CD8-positive, alpha-beta memory T cell (primary cell): Measurements from ENCODE around the gene RABGAP1L. TPM values are rescaled to one million over a fixed set of nuclear protein-coding genes. Genes with fewer than 3 reads are reported as not detected.

Experiments used
- CTCF ChIA-PET: fragments of 350-600 bp; sonication (Branson Sonifier 250); formaldehyde crosslinking; loops from one replicate; lab custom pipeline; 2021; ENCODE audit warnings: antibody characterized with exemption; lab: Charles Lee
- POLR2A ChIA-PET: fragments of 350-600 bp; sonication (Branson Sonifier 250); formaldehyde crosslinking; loops from one replicate; lab custom pipeline; 2021; ENCODE audit warnings: antibody characterized with exemption; lab: Charles Lee
- DNase-seq, 5 donors: peaks; one replicate each; pipeline versions ENCODE4 v3.0.0 to v3.0.0-alpha.2; 2020 to 2022; ENCODE audit warnings: mixed read lengths in 1 of 5
- H3K27ac ChIP-seq: one replicate; pipeline ENCODE4 v1.7.0; 2013; ENCODE audit warnings: low read depth, mild to moderate bottlenecking, low read length, moderate library complexity
- H3K27me3 ChIP-seq: 2 replicates; pipeline ENCODE4 v1.7.0; 2013; ENCODE audit warnings: low read length, mild to moderate bottlenecking; ENCODE audit not compliant: insufficient read depth, poor library complexity, severe bottlenecking
- H3K36me3 ChIP-seq: 2 replicates; pipeline ENCODE4 v1.7.0; 2013; ENCODE audit warnings: mild to moderate bottlenecking, low read length, moderate library complexity; ENCODE audit not compliant: insufficient read depth
- H3K4me1 ChIP-seq: 2 replicates; pipeline ENCODE4 v1.7.0; 2013; ENCODE audit warnings: mild to moderate bottlenecking, low read length, moderate library complexity; ENCODE audit not compliant: insufficient read depth
- H3K4me3 ChIP-seq: 2 replicates; pipeline ENCODE4 v1.7.0; 2013; ENCODE audit warnings: mild to moderate bottlenecking, low read length
- H3K9me3 ChIP-seq: 2 replicates; pipeline ENCODE4 v1.7.0; 2013; ENCODE audit warnings: mild to moderate bottlenecking, low read length
- H3K27ac Mint-ChIP-seq, 8 donors: one replicate each; pipeline ENCODE4 v1.8.0; 2020 to 2021; ENCODE audit warnings: mixed read lengths in 8 of 8, mild to moderate bottlenecking in 6 of 8, inconsistent platforms in 3 of 8, moderate library complexity in 3 of 8
- H3K27me3 Mint-ChIP-seq, 2 donors: one replicate each; pipeline ENCODE4 v1.8.0; 2020 to 2021; ENCODE audit warnings: mixed read lengths in 2 of 2, mild to moderate bottlenecking in 1 of 2, moderate library complexity in 1 of 2
- H3K36me3 Mint-ChIP-seq, 3 donors: one replicate each; pipeline ENCODE4 v1.8.0; 2020 to 2021; ENCODE audit warnings: mixed read lengths in 3 of 3, inconsistent platforms in 1 of 3, mild to moderate bottlenecking in 1 of 3
- H3K4me1 Mint-ChIP-seq, 3 donors: one replicate each; pipeline ENCODE4 v1.8.0; 2020 to 2021; ENCODE audit warnings: mixed read lengths in 3 of 3, inconsistent platforms in 1 of 3, mild to moderate bottlenecking in 1 of 3
- H3K4me3 Mint-ChIP-seq, 7 donors: one replicate each; pipeline ENCODE4 v1.8.0; 2020 to 2021; ENCODE audit warnings: mixed read lengths in 7 of 7, mild to moderate bottlenecking in 6 of 7, moderate library complexity in 4 of 7, inconsistent platforms in 2 of 7
- H3K9me3 Mint-ChIP-seq, 5 donors: one replicate each; pipeline ENCODE4 v1.8.0; 2020 to 2022; ENCODE audit warnings: mixed read lengths in 5 of 5, mild to moderate bottlenecking in 3 of 5, moderate library complexity in 2 of 5, inconsistent platforms in 1 of 5
- polyA plus RNA-seq: library from polyadenylated mRNA; unstranded; fragments of 300-500 nt; fragmentation: Illumina TruSeq; gene quantifications from one replicate; pipeline ENCODE4 v1.2.3, GENCODE V29; 2021
- total RNA-seq, 2 experiments: library from RNA; stranded (reverse); gene quantifications; one replicate each; pipeline ENCODE4 v1.2.3, GENCODE V29; 2021

Gene RABGAP1L
- total and polyA plus RNA-seq, 3 experiments from 2014 or later, result 41.7 to 78.5 (median 42.7) TPM

- peaks cover 8 to 19% (median 19%) of the 10 kb centered on the region in 3 donors for H3K4me1 Mint-ChIP-seq
- H3K27ac Mint-ChIP-seq, result peak overlapping the region in 5 of 8 donors; percentile 1 to 86 (median 24)
- no peaks in the 10 kb centered on the region for H3K9me3 Mint-ChIP-seq
- no peak overlapping the region for H3K4me3 Mint-ChIP-seq
- H3K36me3 Mint-ChIP-seq, result peaks cover 0 to 5% (median 0%) of the 10 kb centered on the region in 3 donors
- H3K27me3 Mint-ChIP-seq, result no peaks in the 10 kb centered on the region
- Histone ChIP-seq H3K27me3 (no peaks in the 10 kb centered on the region), H3K4me1 (no peaks in the 10 kb centered on the region), H3K4me3 (no peak overlapping the region), H3K27ac (no peak overlapping the region), H3K9me3 (no peaks in the 10 kb centered on the region), H3K36me3 (no peaks in the 10 kb centered on the region)
- CTCF ChIA-PET, result no interaction called here
- no peak for DNase-seq
- POLR2A ChIA-PET, result no interaction called here
These were observed 789.7 kb downstream of the RABGAP1L start for GRCh38 chr1:174949061-174949460.

- peaks cover 0 to 5% (median 0%) of the 10 kb centered on the region in 3 donors for H3K36me3 Mint-ChIP-seq
- Histone ChIP-seq H3K27ac (no peak overlapping the region), H3K4me1 (no peaks in the 10 kb centered on the region), H3K36me3 (no peaks in the 10 kb centered on the region), H3K4me3 (no peak overlapping the region), H3K27me3 (no peaks in the 10 kb centered on the region), H3K9me3 (no peaks in the 10 kb centered on the region)
- peaks cover 12 to 24% (median 24%) of the 10 kb centered on the region in 3 donors for H3K4me1 Mint-ChIP-seq
- H3K27me3 Mint-ChIP-seq, result no peaks in the 10 kb centered on the region
- peak overlapping the region in 4 of 8 donors; percentile 24 to 60 (median 40) for H3K27ac Mint-ChIP-seq
- ChIA-PET POLR2A (no interaction called here), CTCF (no interaction called here)
- DNase-seq, result no peak
- H3K9me3 Mint-ChIP-seq, result no peaks in the 10 kb centered on the region
- H3K4me3 Mint-ChIP-seq, result no peak overlapping the region
These were observed 790.3 kb downstream of the RABGAP1L start for GRCh38 chr1:174949645-174950044.

- peaks cover 26 to 47% (median 39%) of the 10 kb centered on the region in 3 donors for H3K4me1 Mint-ChIP-seq
- Histone ChIP-seq H3K4me3 (no peak overlapping the region), H3K27me3 (no peaks in the 10 kb centered on the region), H3K36me3 (no peaks in the 10 kb centered on the region), H3K9me3 (no peaks in the 10 kb centered on the region), H3K27ac (no peak overlapping the region), H3K4me1 (peaks cover 5% of the 10 kb centered on the region)
- ChIA-PET POLR2A (interaction anchor here (0.5 to 1.1 kb wide), 2 partner anchors 9 kb away, joined by 3 to 4 read pairs; no protein-coding TSS in a partner anchor), CTCF (interaction anchor here (1.4 kb wide), 2 partner anchors 8 to 12 kb away, joined by 3 to 5 read pairs; no protein-coding TSS in a partner anchor)
- no peak for DNase-seq
- H3K4me3 Mint-ChIP-seq, result no peak overlapping the region
- peaks cover 0 to 10% (median 3%) of the 10 kb centered on the region in 3 donors for H3K36me3 Mint-ChIP-seq
- peak overlapping the region in 5 of 8 donors; percentile 5 to 76 (median 66) for H3K27ac Mint-ChIP-seq
- no peaks in the 10 kb centered on the region for H3K27me3 Mint-ChIP-seq
- H3K9me3 Mint-ChIP-seq, result no peaks in the 10 kb centered on the region
These were observed 794.2 kb downstream of the RABGAP1L start for GRCh38 chr1:174953285-174954072.

- Mint-ChIP-seq H3K36me3 (peaks cover 0 to 13% (median 3%) of the 10 kb centered on the region in 3 donors), H3K4me1 (peaks cover 26 to 51% (median 45%) of the 10 kb centered on the region in 3 donors), H3K4me3 (no peak overlapping the region), H3K27me3 (no peaks in the 10 kb centered on the region), H3K9me3 (no peaks in the 10 kb centered on the region), H3K27ac (peak overlapping the region in 6 of 8 donors; percentile 28 to 79 (median 68))
- Histone ChIP-seq H3K4me3 (no peak overlapping the region), H3K9me3 (no peaks in the 10 kb centered on the region), H3K4me1 (peaks cover 5% of the 10 kb centered on the region), H3K27me3 (no peaks in the 10 kb centered on the region), H3K27ac (no peak overlapping the region), H3K36me3 (no peaks in the 10 kb centered on the region)
- POLR2A ChIA-PET, result interaction anchor here (0.5 to 1.1 kb wide), 3 partner anchors 8 to 10 kb away, joined by 3 to 4 read pairs (median 3); no protein-coding TSS in a partner anchor
- no peak for DNase-seq
- CTCF ChIA-PET, result no interaction called here
These were observed 794.7 kb downstream of the RABGAP1L start for GRCh38 chr1:174954073-174954460.

DNA sequence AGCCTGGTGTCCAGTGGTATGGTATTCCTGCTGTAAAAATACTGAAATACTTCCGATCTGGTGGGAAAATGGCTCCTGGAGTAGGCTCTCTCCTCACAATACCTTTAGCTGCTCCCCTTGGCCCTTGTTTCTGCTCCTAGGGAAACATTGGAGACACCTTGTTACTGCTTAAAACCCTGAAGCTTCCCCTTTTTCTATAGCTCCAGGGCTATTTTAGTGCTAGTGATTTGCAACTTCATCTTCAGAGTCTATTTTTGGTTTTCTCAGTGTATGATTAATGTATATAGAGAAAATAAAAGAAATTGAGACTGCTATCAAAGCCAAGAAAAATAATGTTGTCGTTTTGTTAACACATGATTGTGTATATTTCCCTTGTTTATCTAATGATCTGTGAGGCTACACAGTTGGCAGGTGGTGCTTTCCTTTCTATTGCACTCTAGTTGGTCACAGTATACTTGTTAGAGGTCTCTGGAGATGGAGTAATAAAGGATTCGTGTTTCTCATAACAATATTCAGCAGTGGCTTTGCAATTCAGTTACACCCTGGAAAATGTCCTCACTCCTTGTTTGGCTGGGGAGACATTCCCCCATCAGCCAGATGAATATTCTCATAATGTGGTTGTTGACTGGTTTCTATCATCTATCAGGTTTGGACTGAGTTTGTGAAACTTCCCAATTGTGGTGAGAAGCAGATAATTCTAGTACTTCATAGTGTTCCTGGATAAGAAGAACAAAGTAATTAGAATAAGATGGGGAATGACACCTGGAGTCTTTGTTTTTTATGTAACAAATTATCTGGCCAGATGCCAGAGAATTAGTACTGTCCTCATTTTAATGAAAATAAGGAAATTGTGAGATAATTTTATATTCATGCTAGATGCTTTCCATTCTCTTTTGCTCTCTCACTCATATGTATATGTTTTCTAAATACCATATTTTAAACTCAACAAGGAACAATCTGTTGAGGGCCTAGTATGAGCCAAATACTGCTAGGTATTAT lies 795.6 kb downstream of the RABGAP1L start:
- Mint-ChIP-seq H3K4me3 (no peak overlapping the region), H3K36me3 (peaks cover 0 to 14% (median 3%) of the 10 kb centered on the region in 3 donors), H3K27ac (peak overlapping the region in 7 of 8 donors; percentile 8 to 67 (median 56)), H3K9me3 (no peaks in the 10 kb centered on the region), H3K4me1 (peaks cover 26 to 54% (median 45%) of the 10 kb centered on the region in 3 donors), H3K27me3 (no peaks in the 10 kb centered on the region)
- Histone ChIP-seq H3K27ac (no peak overlapping the region), H3K4me1 (peaks cover 5% of the 10 kb centered on the region), H3K9me3 (no peaks in the 10 kb centered on the region), H3K27me3 (no peaks in the 10 kb centered on the region), H3K36me3 (no peaks in the 10 kb centered on the region), H3K4me3 (no peak overlapping the region)
- no peak for DNase-seq
- ChIA-PET CTCF (no interaction called here), POLR2A (interaction anchor here (1.0 to 1.1 kb wide), 2 partner anchors 7 to 9 kb away, joined by 3 read pairs; no protein-coding TSS in a partner anchor)

DNA sequence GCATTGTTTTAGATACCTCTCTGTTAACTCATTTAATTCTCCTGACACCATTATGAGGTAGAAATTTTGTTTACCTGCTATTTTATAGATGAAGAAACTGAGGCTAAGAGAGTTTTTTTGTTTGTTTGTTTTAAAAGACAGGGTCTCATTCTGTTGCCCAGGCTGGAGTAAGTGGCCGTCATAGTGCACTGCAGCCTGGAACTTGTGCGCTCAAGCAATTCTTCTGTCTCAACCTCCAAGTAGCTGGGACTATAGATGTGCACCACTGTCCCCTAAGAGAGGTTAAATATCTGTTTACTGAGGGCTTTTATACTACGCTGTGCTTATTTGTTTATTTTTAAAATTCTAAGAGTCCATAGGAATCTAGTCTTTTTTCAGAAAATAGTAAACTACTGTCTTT lies 796.8 kb downstream of the RABGAP1L start:
- H3K27ac ChIP-seq, result no peak overlapping the region

GRCh38 chr1:174956976-174957375 lies 797.7 kb downstream of the RABGAP1L start:
- H3K27ac Mint-ChIP-seq, result peak overlapping the region in 1 of 8 donors; percentile 46

More for the DNA sequence above, 796.8 kb downstream of the RABGAP1L start:
- Histone ChIP-seq H3K4me3 (no peak overlapping the region), H3K4me1 (peaks cover 5% of the 10 kb centered on the region), H3K9me3 (no peaks in the 10 kb centered on the region), H3K27me3 (no peaks in the 10 kb centered on the region), H3K36me3 (no peaks in the 10 kb centered on the region)
- Mint-ChIP-seq H3K27ac (peak overlapping the region in 1 of 8 donors; percentile 3), H3K4me3 (no peak overlapping the region), H3K36me3 (peaks cover 0 to 14% (median 5%) of the 10 kb centered on the region in 3 donors), H3K27me3 (no peaks in the 10 kb centered on the region), H3K4me1 (peaks cover 26 to 50% (median 50%) of the 10 kb centered on the region in 3 donors), H3K9me3 (no peaks in the 10 kb centered on the region)
- POLR2A ChIA-PET, result interaction anchor here (0.6 kb wide), 1 partner anchor 156 kb away, joined by 3 read pairs; no protein-coding TSS in a partner anchor
- no peak for DNase-seq
- CTCF ChIA-PET, result no interaction called here

More at GRCh38 chr1:174956976-174957375, 797.7 kb downstream of the RABGAP1L start:
- peaks cover 5% of the 10 kb centered on the region for H3K4me1 ChIP-seq
- Mint-ChIP-seq H3K27me3 (no peaks in the 10 kb centered on the region), H3K4me1 (peaks cover 26 to 50% (median 50%) of the 10 kb centered on the region in 3 donors), H3K4me3 (peak overlapping the region in 1 of 7 donors; percentile 1), H3K9me3 (no peaks in the 10 kb centered on the region), H3K36me3 (peaks cover 0 to 14% (median 5%) of the 10 kb centered on the region in 3 donors)
- no peak overlapping the region for H3K27ac ChIP-seq
- no peaks in the 10 kb centered on the region for H3K9me3 ChIP-seq
- no peak for DNase-seq
- no peak overlapping the region for H3K4me3 ChIP-seq
- H3K36me3 ChIP-seq, result no peaks in the 10 kb centered on the region
- POLR2A ChIA-PET, result interaction anchor here (0.6 to 0.7 kb wide), 2 partner anchors 121 to 157 kb away, joined by 3 to 5 read pairs; no protein-coding TSS in a partner anchor
- no peaks in the 10 kb centered on the region for H3K27me3 ChIP-seq
- CTCF ChIA-PET, result no interaction called here
